Measurements from ENCODE around the gene RNF183.

The RNF183 gene

GRCh38 chr9:113350107-113350661 lies 47.0 kb upstream of the RNF183 start:
- Histone ChIP-seq H3K27ac (peak overlapping the region; percentile 56), H2AFZ (ENCODE audit: low read depth) (peak overlapping the region; percentile 70; the same call in 1 of the 2 replicates), H4K20me1 (ENCODE audit: insufficient read depth) (no peaks in the 10 kb centered on the region), H3K4me3 (IDR thresholded peaks at IDR 0.05; ENCODE audit: insufficient read depth, low read depth, low read length) (no peak overlapping the region), H3K9ac (peak overlapping the region; percentile 36; the same call in 1 of the 2 replicates), H3K79me2 (ENCODE audit: insufficient read depth, low read depth) (no peaks in the 10 kb centered on the region), H3K4me1 (ENCODE audit: low read depth, poor library complexity, severe bottlenecking) (peaks cover 33% of the 10 kb centered on the region), H3K27me3 (ENCODE audit: insufficient read depth, low read depth) (no peaks in the 10 kb centered on the region), H3K4me2 (peak overlapping the region; percentile 96), H3K36me3 (ENCODE audit: insufficient read depth) (no peaks in the 10 kb centered on the region)
- no peak for TF ChIP-seq CTCF (conservative IDR thresholded peaks at IDR 0.05; ENCODE audit: low read depth, low read length)

GRCh38 chr9:113349445-113350094 lies 46.4 kb upstream of the RNF183 start, which contains the start of gene BSPRY:
TSS of gene BSPRY (plus strand) at chr9:113349541. CDS start at chr9:113349580, 39 bp downstream.
- no peak within 1 kb of the TSS for H3K4me3 ChIP-seq (IDR thresholded peaks at IDR 0.05; ENCODE audit: insufficient read depth, low read depth, low read length)
- peak within 1 kb of the TSS; percentile 56 for H3K27ac ChIP-seq
- H3K9ac ChIP-seq: peak within 1 kb of the TSS; percentile 36; the same call in 1 of the 2 replicates

GRCh38 chr9:113349066-113349444 lies 45.9 kb upstream of the RNF183 start:
- TF ChIP-seq CTCF (conservative IDR thresholded peaks at IDR 0.05; ENCODE audit: low read depth, low read length): no peak
- Histone ChIP-seq H3K27ac (no peak overlapping the region), H3K79me2 (ENCODE audit: insufficient read depth, low read depth) (no peaks in the 10 kb centered on the region), H3K27me3 (ENCODE audit: insufficient read depth, low read depth) (no peaks in the 10 kb centered on the region), H3K4me1 (ENCODE audit: low read depth, poor library complexity, severe bottlenecking) (peaks cover 35% of the 10 kb centered on the region), H4K20me1 (ENCODE audit: insufficient read depth) (no peaks in the 10 kb centered on the region), H3K4me2 (no peak overlapping the region), H2AFZ (ENCODE audit: low read depth) (no peak overlapping the region), H3K9ac (no peak overlapping the region), H3K4me3 (IDR thresholded peaks at IDR 0.05; ENCODE audit: insufficient read depth, low read depth, low read length) (no peak overlapping the region), H3K36me3 (ENCODE audit: insufficient read depth) (no peaks in the 10 kb centered on the region)

More at GRCh38 chr9:113349445-113350094, 46.4 kb upstream of the RNF183 start, which contains the start of gene BSPRY:
- no peak for TF ChIP-seq CTCF (conservative IDR thresholded peaks at IDR 0.05; ENCODE audit: low read depth, low read length)
- H3K27me3 ChIP-seq (ENCODE audit: insufficient read depth, low read depth): no peaks in the 10 kb centered on the region
- H3K36me3 ChIP-seq (ENCODE audit: insufficient read depth): no peaks in the 10 kb centered on the region
- peak within 1 kb of the TSS; percentile 96 for H3K4me2 ChIP-seq
- peaks cover 33% of the 10 kb centered on the region for H3K4me1 ChIP-seq (ENCODE audit: low read depth, poor library complexity, severe bottlenecking)
- no peaks in the 10 kb centered on the region for H4K20me1 ChIP-seq (ENCODE audit: insufficient read depth)
- no peaks in the 10 kb centered on the region for H3K79me2 ChIP-seq (ENCODE audit: insufficient read depth, low read depth)
- H2AFZ ChIP-seq (ENCODE audit: low read depth): peak within 1 kb of the TSS; percentile 70

- Histone ChIP-seq H3K79me2 (ENCODE audit: insufficient read depth, low read depth) (no peaks in the 10 kb centered on the region), H3K27me3 (ENCODE audit: insufficient read depth, low read depth) (no peaks in the 10 kb centered on the region), H3K27ac (no peak overlapping the region), H3K36me3 (ENCODE audit: insufficient read depth) (no peaks in the 10 kb centered on the region), H2AFZ (ENCODE audit: low read depth) (no peak overlapping the region), H3K4me1 (ENCODE audit: low read depth, poor library complexity, severe bottlenecking) (peaks cover 39% of the 10 kb centered on the region), H4K20me1 (ENCODE audit: insufficient read depth) (no peaks in the 10 kb centered on the region), H3K4me2 (no peak overlapping the region), H3K4me3 (IDR thresholded peaks at IDR 0.05; ENCODE audit: insufficient read depth, low read depth, low read length) (no peak overlapping the region), H3K9ac (no peak overlapping the region)
- no peak for TF ChIP-seq CTCF (conservative IDR thresholded peaks at IDR 0.05; ENCODE audit: low read depth, low read length)
Measured at GRCh38 chr9:113348437-113348836, 45.3 kb upstream of the RNF183 start.

Measured in KMS-11 (cell line).